Measurements from ENCODE around the gene GPR78. TPM values are rescaled to one million over a fixed set of nuclear protein-coding genes. Genes with fewer than 3 reads are reported as not detected.

Gene GPR78
- polyA plus RNA-seq, 1 donor (not counting 4 experiments of a cell fraction or from before 2014, with no cell fraction given): not detected

- FAIRE-seq: no peak
- dilution Hi-C loops (cut with MboI; ENCODE audit: extremely low pct_ligation_motif_present, low sequenced_read_pairs): no loop called here
These were observed 1.8 kb downstream of the GPR78 start for GRCh38 chr4:8582016-8582415.

GRCh38 chr4:8582436-8582835 is 2.2 kb downstream of the GPR78 start:
- dilution Hi-C loops (cut with MboI; ENCODE audit: extremely low pct_ligation_motif_present, low sequenced_read_pairs): no loop called here
- Histone ChIP-seq H2AFZ (ENCODE audit: control insufficient read depth, low read length) (no peak overlapping the region), H3K79me2 (ENCODE audit: control insufficient read depth, insufficient read depth, low read length) (no peaks in the 10 kb centered on the region), H3K9me1 (ENCODE audit: control insufficient read depth, extremely low read depth, insufficient read depth, low read length) (no peaks in the 10 kb centered on the region), H3K27ac (ENCODE audit: control insufficient read depth, insufficient read depth, low read length) (no peak overlapping the region), H4K20me1 (ENCODE audit: control insufficient read depth, extremely low read depth, insufficient read depth, low read length) (no peaks in the 10 kb centered on the region), H3K4me1 (ENCODE audit: control insufficient read depth, extremely low read depth, insufficient read depth, low read length) (no peaks in the 10 kb centered on the region), H3K4me2 (ENCODE audit: control insufficient read depth, extremely low read depth, insufficient read depth, low read depth, low read length) (no peak overlapping the region), H3K4me3 (ENCODE audit: control insufficient read depth in 2 of 3, extremely low read depth in 1 of 3, insufficient read depth in 2 of 3, low read depth in 1 of 3, low read length in 3 of 3) (no peak overlapping the region), H3K27me3 (ENCODE audit: control insufficient read depth, extremely low read depth, insufficient read depth, low read length) (peaks cover 11% of the 10 kb centered on the region), H3K36me3 (ENCODE audit: control insufficient read depth in 2 of 2, extremely low read depth in 1 of 2, insufficient read depth in 2 of 2, low read length in 2 of 2) (no peaks in the 10 kb centered on the region), H3K9me3 (ENCODE audit: control insufficient read depth, low read depth, low read length) (no peaks in the 10 kb centered on the region), H3K9ac (ENCODE audit: control insufficient read depth, extremely low read depth, insufficient read depth, low read length) (no peak overlapping the region)
- no peak for TF ChIP-seq CTCF (optimal IDR thresholded peaks at IDR 0.05 in 1 of 3, IDR thresholded peaks at IDR 0.05 in 1 of 3, conservative IDR thresholded peaks at IDR 0.05 in 1 of 3; ENCODE audit: extremely low read depth in 1 of 3, insufficient read depth in 2 of 3, low read length in 3 of 3)
- no peak for TF ChIP-seq EZH2 (IDR thresholded peaks at IDR 0.05; ENCODE audit: low read length)
- DNase-seq (ENCODE audit: low read depth, low spot score): no peak
- FAIRE-seq: no peak

More at GRCh38 chr4:8582016-8582415, 1.8 kb downstream of the GPR78 start:
- no peak for DNase-seq (ENCODE audit: low read depth, low spot score)
- Histone ChIP-seq H3K79me2 (ENCODE audit: control insufficient read depth, insufficient read depth, low read length) (no peaks in the 10 kb centered on the region), H3K27me3 (ENCODE audit: control insufficient read depth, extremely low read depth, insufficient read depth, low read length) (peaks cover 11% of the 10 kb centered on the region), H3K4me2 (ENCODE audit: control insufficient read depth, extremely low read depth, insufficient read depth, low read depth, low read length) (no peak overlapping the region), H3K27ac (ENCODE audit: control insufficient read depth, insufficient read depth, low read length) (no peak overlapping the region), H2AFZ (ENCODE audit: control insufficient read depth, low read length) (no peak overlapping the region), H4K20me1 (ENCODE audit: control insufficient read depth, extremely low read depth, insufficient read depth, low read length) (no peaks in the 10 kb centered on the region), H3K4me1 (ENCODE audit: control insufficient read depth, extremely low read depth, insufficient read depth, low read length) (no peaks in the 10 kb centered on the region), H3K9me1 (ENCODE audit: control insufficient read depth, extremely low read depth, insufficient read depth, low read length) (no peaks in the 10 kb centered on the region), H3K36me3 (ENCODE audit: control insufficient read depth in 2 of 2, extremely low read depth in 1 of 2, insufficient read depth in 2 of 2, low read length in 2 of 2) (no peaks in the 10 kb centered on the region), H3K9ac (ENCODE audit: control insufficient read depth, extremely low read depth, insufficient read depth, low read length) (no peak overlapping the region), H3K9me3 (ENCODE audit: control insufficient read depth, low read depth, low read length) (no peaks in the 10 kb centered on the region), H3K4me3 (ENCODE audit: control insufficient read depth in 2 of 3, extremely low read depth in 1 of 3, insufficient read depth in 2 of 3, low read depth in 1 of 3, low read length in 3 of 3) (no peak overlapping the region)
- TF ChIP-seq CTCF (optimal IDR thresholded peaks at IDR 0.05 in 1 of 3, IDR thresholded peaks at IDR 0.05 in 1 of 3, conservative IDR thresholded peaks at IDR 0.05 in 1 of 3; ENCODE audit: extremely low read depth in 1 of 3, insufficient read depth in 2 of 3, low read length in 3 of 3): no peak
- TF ChIP-seq EZH2 (IDR thresholded peaks at IDR 0.05; ENCODE audit: low read length): no peak
